Stromal cell of bone marrow (primary cell): ENCODE results near the gene BOLA1.
"Not testable (repeated sequence)": the region's sequence is repeated elsewhere in the genome, so short reads cannot be mapped to it uniquely, and the experiment has no call there.

Experiments used
- DNase-seq: peaks from one replicate; pipeline ENCODE4 v3.0.0-alpha.2; 2012; ENCODE audit warnings: low read depth

Gene BOLA1

GRCh38 chr1:149931212-149931790 lies 31.9 kb downstream of the BOLA1 start:
- no peak for DNase-seq

GRCh38 chr1:149932474-149932873 lies 33.1 kb downstream of the BOLA1 start:
- DNase-seq, result no peak

- DNase-seq, result no peak
Observed at GRCh38 chr1:149933208-149933607, 33.8 kb downstream of the BOLA1 start.

- DNase-seq, result no peak
Observed at GRCh38 chr1:149934356-149934755, 35.0 kb downstream of the BOLA1 start.

- DNase-seq, result peak; percentile 35
Observed at GRCh38 chr1:149936170-149936991, 37.0 kb downstream of the BOLA1 start, which contains the start of gene MTMR11. Gene MTMR11 (minus strand): TSS chr1:149936879. CDS start chr1:149936647, 232 bp downstream.

GRCh38 chr1:149936992-149937705 lies 37.8 kb downstream of the BOLA1 start:
- DNase-seq, result peak; percentile 47

- no peak for DNase-seq
Observed at GRCh38 chr1:149937759-149938158, 38.4 kb downstream of the BOLA1 start.

GRCh38 chr1:149938668-149939003 lies 39.3 kb downstream of the BOLA1 start:
- not testable (repeated sequence) for DNase-seq

GRCh38 chr1:149940427-149940826 lies 41.1 kb downstream of the BOLA1 start:
- no peak for DNase-seq

GRCh38 chr1:149942207-149942606 lies 42.8 kb downstream of the BOLA1 start:
- DNase-seq, result peak; percentile 23

- DNase-seq, result no peak
Observed at GRCh38 chr1:149942885-149943284, 43.5 kb downstream of the BOLA1 start.

GRCh38 chr1:149945206-149945605 lies 45.8 kb downstream of the BOLA1 start:
- no peak for DNase-seq

GRCh38 chr1:149949911-149950310 lies 50.5 kb downstream of the BOLA1 start:
- DNase-seq, result no peak
